ENCODE measurements around the gene PXYLP1.
"Not testable (repeated sequence)": the region's sequence is repeated elsewhere in the genome, so short reads cannot be mapped to it uniquely, and the experiment has no call there.

Gene PXYLP1

DNA sequence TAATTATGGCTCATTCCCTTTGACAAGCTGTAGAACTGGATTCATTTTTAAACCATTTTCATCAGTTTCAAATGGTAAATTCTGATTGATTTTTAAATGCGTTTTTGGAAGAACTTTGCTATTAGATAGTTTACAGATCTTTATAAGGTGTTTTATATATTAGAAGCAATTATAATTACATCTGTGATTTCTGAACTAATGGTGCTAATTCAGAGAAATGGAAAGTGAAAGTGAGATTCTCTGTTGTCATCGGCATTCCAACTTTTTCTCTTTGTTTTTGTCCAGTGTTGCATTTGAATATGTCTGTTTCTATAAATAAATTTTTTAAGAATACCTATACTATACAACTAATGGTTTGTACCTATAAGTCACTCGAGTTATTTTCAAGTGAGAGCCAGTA is 62.7 kb downstream of the PXYLP1 start:
- Histone ChIP-seq H3K4me2 (ENCODE audit: low read length) (no peak overlapping the region), H4K20me1 (ENCODE audit: control insufficient read depth, insufficient read depth, low read depth, low read length) (no peaks in the 10 kb centered on the region), H3K79me2 (ENCODE audit: control insufficient read depth, low read length) (no peaks in the 10 kb centered on the region), H3K9me2 (replicated peaks; ENCODE audit: control insufficient read depth, low read length) (no peaks in the 10 kb centered on the region), H3K36me3 (ENCODE audit: control insufficient read depth, low read length) (no peaks in the 10 kb centered on the region), H3K4me1 (ENCODE audit: control insufficient read depth, low read length) (no peaks in the 10 kb centered on the region), H3K27ac (ENCODE audit: low read depth, low read length) (no peak overlapping the region), H3K27me3 (ENCODE audit: control insufficient read depth, low read length) (no peaks in the 10 kb centered on the region), H3F3A (ENCODE audit: control insufficient read depth, insufficient read depth) (no peaks in the 10 kb centered on the region), H3K4me3 (ENCODE audit: low read length) (no peak overlapping the region), H3K9me3 (ENCODE audit: control insufficient read depth, insufficient read depth, low read length) (no peaks in the 10 kb centered on the region)
- TF ChIP-seq, protein P1, sequence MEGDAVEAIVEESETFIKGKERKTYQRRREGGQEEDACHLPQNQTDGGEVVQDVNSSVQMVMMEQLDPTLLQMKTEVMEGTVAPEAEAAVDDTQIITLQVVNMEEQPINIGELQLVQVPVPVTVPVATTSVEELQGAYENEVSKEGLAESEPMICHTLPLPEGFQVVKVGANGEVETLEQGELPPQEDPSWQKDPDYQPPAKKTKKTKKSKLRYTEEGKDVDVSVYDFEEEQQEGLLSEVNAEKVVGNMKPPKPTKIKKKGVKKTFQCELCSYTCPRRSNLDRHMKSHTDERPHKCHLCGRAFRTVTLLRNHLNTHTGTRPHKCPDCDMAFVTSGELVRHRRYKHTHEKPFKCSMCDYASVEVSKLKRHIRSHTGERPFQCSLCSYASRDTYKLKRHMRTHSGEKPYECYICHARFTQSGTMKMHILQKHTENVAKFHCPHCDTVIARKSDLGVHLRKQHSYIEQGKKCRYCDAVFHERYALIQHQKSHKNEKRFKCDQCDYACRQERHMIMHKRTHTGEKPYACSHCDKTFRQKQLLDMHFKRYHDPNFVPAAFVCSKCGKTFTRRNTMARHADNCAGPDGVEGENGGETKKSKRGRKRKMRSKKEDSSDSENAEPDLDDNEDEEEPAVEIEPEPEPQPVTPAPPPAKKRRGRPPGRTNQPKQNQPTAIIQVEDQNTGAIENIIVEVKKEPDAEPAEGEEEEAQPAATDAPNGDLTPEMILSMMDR (IDR thresholded peaks at IDR 0.05; ENCODE audit: low read depth, low read length, poor library complexity, severe bottlenecking) = no peak
- no peak for TF ChIP-seq EZH2phosphoT487 (IDR thresholded peaks at IDR 0.05; ENCODE audit: borderline replicate concordance, low read length)

- no peaks in the 10 kb centered on the region for H3K36me3 ChIP-seq (ENCODE audit: control insufficient read depth, low read length)
- no peak for TF ChIP-seq EZH2phosphoT487 (IDR thresholded peaks at IDR 0.05; ENCODE audit: borderline replicate concordance, low read length)
- TF ChIP-seq, protein P1 (IDR thresholded peaks at IDR 0.05; ENCODE audit: low read depth, low read length, poor library complexity, severe bottlenecking) = no peak
- no peaks in the 10 kb centered on the region for H3F3A ChIP-seq (ENCODE audit: control insufficient read depth, insufficient read depth)
- no peaks in the 10 kb centered on the region for H4K20me1 ChIP-seq (ENCODE audit: control insufficient read depth, insufficient read depth, low read depth, low read length)
- H3K79me2 ChIP-seq (ENCODE audit: control insufficient read depth, low read length) = no peaks in the 10 kb centered on the region
- H3K4me1 ChIP-seq (ENCODE audit: control insufficient read depth, low read length) = no peaks in the 10 kb centered on the region
- H3K9me3 ChIP-seq (ENCODE audit: control insufficient read depth, insufficient read depth, low read length) = no peaks in the 10 kb centered on the region
- H3K27me3 ChIP-seq (ENCODE audit: control insufficient read depth, low read length) = no peaks in the 10 kb centered on the region
- no peak overlapping the region for H3K4me2 ChIP-seq (ENCODE audit: low read length)
- H3K4me3 ChIP-seq (ENCODE audit: low read length) = no peak overlapping the region
- no peaks in the 10 kb centered on the region for H3K9me2 ChIP-seq (replicated peaks; ENCODE audit: control insufficient read depth, low read length)
- no peak overlapping the region for H3K27ac ChIP-seq (ENCODE audit: low read depth, low read length)
These were observed 63.2 kb downstream of the PXYLP1 start for GRCh38 chr3:141294848-141295247.

- H3K9me3 ChIP-seq (ENCODE audit: control insufficient read depth, insufficient read depth, low read length); H3K27ac ChIP-seq (ENCODE audit: low read depth, low read length); H3F3A ChIP-seq (ENCODE audit: control insufficient read depth, insufficient read depth); H3K36me3 ChIP-seq (ENCODE audit: control insufficient read depth, low read length); H3K9me2 ChIP-seq (replicated peaks; ENCODE audit: control insufficient read depth, low read length); H3K4me1 ChIP-seq (ENCODE audit: control insufficient read depth, low read length); H3K4me2 ChIP-seq (ENCODE audit: low read length); H4K20me1 ChIP-seq (ENCODE audit: control insufficient read depth, insufficient read depth, low read depth, low read length); H3K27me3 ChIP-seq (ENCODE audit: control insufficient read depth, low read length); H3K4me3 ChIP-seq (ENCODE audit: low read length); H3K79me2 ChIP-seq (ENCODE audit: control insufficient read depth, low read length): not testable (repeated sequence)
These were observed 68.8 kb downstream of the PXYLP1 start for GRCh38 chr3:141300426-141300825.

- Histone ChIP-seq H4K20me1 (ENCODE audit: control insufficient read depth, insufficient read depth, low read depth, low read length) (no peaks in the 10 kb centered on the region), H3K27ac (ENCODE audit: low read depth, low read length) (no peak overlapping the region), H3K4me2 (ENCODE audit: low read length) (no peak overlapping the region), H3K79me2 (ENCODE audit: control insufficient read depth, low read length) (no peaks in the 10 kb centered on the region), H3F3A (ENCODE audit: control insufficient read depth, insufficient read depth) (no peaks in the 10 kb centered on the region), H3K9me3 (ENCODE audit: control insufficient read depth, insufficient read depth, low read length) (no peaks in the 10 kb centered on the region), H3K27me3 (ENCODE audit: control insufficient read depth, low read length) (no peaks in the 10 kb centered on the region), H3K36me3 (ENCODE audit: control insufficient read depth, low read length) (no peaks in the 10 kb centered on the region), H3K4me1 (ENCODE audit: control insufficient read depth, low read length) (peaks cover 4% of the 10 kb centered on the region; the same call in 1 of the 2 replicates), H3K4me3 (ENCODE audit: low read length) (no peak overlapping the region), H3K9me2 (replicated peaks; ENCODE audit: control insufficient read depth, low read length) (no peaks in the 10 kb centered on the region)
- TF ChIP-seq, protein P1 (IDR thresholded peaks at IDR 0.05; ENCODE audit: low read depth, low read length, poor library complexity, severe bottlenecking) = no peak
- TF ChIP-seq EZH2phosphoT487 (IDR thresholded peaks at IDR 0.05; ENCODE audit: borderline replicate concordance, low read length) = no peak
These were observed 70.9 kb downstream of the PXYLP1 start for GRCh38 chr3:141302364-141303141.
